ENCODE results near the gene PIK3R6. TPM values are rescaled to one million over a fixed set of nuclear protein-coding genes. Genes with fewer than 3 reads are reported as not detected.
A peak's percentile ranks its signal among the peaks of the same experiment; 100 is the strongest.

Gene PIK3R6
- total RNA-seq, 4 donors from 2014 or later = 0.22 to 2.5 (median 0.35) TPM

DNA sequence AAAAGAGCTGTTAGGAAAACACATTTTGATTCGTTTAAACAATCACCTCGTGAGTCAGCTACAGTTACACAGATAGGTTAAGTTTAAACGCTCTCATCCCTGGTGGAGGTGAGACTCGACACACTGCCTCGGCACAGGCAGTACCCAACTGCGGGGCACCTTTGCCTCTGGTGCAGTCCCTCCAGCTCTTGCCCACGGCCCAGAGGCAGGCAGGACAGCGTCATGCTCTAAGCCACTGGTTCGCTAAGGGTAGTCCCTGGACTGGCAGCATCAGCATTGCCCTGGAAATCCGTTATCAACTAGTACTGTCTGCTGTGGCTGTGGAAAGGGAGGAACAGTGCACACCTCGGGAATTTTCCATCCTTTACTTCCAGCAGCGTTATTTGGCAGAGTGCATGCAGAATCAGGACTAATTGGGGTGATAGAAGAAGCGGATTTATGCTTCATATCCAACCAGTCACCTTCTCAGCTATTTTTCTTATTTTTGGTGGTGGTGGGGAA is 3.7 kb upstream of the PIK3R6 start:
- no peak for DNase-seq
- no peak overlapping the region for H3K4me3 ChIP-seq
- TF ChIP-seq, protein P1, sequence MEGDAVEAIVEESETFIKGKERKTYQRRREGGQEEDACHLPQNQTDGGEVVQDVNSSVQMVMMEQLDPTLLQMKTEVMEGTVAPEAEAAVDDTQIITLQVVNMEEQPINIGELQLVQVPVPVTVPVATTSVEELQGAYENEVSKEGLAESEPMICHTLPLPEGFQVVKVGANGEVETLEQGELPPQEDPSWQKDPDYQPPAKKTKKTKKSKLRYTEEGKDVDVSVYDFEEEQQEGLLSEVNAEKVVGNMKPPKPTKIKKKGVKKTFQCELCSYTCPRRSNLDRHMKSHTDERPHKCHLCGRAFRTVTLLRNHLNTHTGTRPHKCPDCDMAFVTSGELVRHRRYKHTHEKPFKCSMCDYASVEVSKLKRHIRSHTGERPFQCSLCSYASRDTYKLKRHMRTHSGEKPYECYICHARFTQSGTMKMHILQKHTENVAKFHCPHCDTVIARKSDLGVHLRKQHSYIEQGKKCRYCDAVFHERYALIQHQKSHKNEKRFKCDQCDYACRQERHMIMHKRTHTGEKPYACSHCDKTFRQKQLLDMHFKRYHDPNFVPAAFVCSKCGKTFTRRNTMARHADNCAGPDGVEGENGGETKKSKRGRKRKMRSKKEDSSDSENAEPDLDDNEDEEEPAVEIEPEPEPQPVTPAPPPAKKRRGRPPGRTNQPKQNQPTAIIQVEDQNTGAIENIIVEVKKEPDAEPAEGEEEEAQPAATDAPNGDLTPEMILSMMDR (IDR thresholded peaks at IDR 0.05) = no peak
- no peak for TF ChIP-seq POLR2A (IDR thresholded peaks at IDR 0.05)
- H3K27me3 ChIP-seq = peaks cover 0 to 54% (median 0%) of the 10 kb centered on the region in 4 donors
- intact Hi-C loops (cut with DNase I) = no loop called here
- peaks cover 0 to 13% (median 0%) of the 10 kb centered on the region in 3 donors for H3K4me1 ChIP-seq
- H3K9me3 ChIP-seq = no peaks in the 10 kb centered on the region
- H3K27ac ChIP-seq = no peak overlapping the region
- H3K36me3 ChIP-seq = no peaks in the 10 kb centered on the region
- WGBS, 2 donors = 64 to 81% methylated on average over 8 to 10 of the region's 13 CpGs

DNA sequence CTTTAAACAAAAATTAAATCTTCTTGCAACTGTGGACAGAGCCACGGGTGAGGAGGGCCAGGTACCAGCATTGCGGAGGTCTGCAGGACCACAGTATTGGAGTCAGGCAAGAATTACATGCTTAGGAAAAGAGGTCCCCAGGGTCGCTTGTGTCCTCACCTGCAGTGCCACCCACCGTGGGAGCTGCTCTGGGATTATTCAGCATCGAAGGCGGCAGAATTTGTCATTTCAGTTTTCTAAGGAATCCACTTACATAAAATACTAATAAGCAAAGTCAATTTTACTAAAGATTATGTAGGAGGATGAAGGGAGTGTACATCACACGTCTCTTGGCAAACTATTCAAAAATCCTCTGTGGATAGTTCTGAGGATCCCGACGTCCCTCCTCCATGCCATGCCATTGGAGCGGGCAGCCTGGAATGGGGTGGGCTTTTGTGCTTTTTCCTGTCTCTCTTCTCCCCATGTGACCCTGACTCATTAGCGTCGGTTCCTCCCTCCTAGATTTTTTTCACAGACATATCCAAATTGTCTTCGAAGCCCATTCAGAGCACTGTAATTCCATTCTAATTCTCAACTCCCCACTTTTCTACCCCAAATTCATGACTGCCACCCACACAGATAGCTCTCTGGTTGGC is 3.0 kb upstream of the PIK3R6 start:
- Histone ChIP-seq H3K9me3 (no peaks in the 10 kb centered on the region), H3K36me3 (no peaks in the 10 kb centered on the region), H3K4me3 (no peak overlapping the region), H3K27me3 (peaks cover 0 to 53% (median 0%) of the 10 kb centered on the region in 4 donors), H3K27ac (no peak overlapping the region), H3K4me1 (peaks cover 0 to 13% (median 0%) of the 10 kb centered on the region in 3 donors)
- 80 to 81% methylated on average over 9 to 13 of the region's 13 CpGs for WGBS, 2 donors
- no peak for DNase-seq
- TF ChIP-seq POLR2A (IDR thresholded peaks at IDR 0.05) = no peak
- TF ChIP-seq, protein P1 (IDR thresholded peaks at IDR 0.05) = no peak
- intact Hi-C loops (cut with DNase I) = no loop called here

GRCh38 chr17:8869114-8869815 is 1.8 kb upstream of the PIK3R6 start:
- intact Hi-C loops (cut with DNase I) = no loop called here
- Histone ChIP-seq H3K27ac (no peak overlapping the region), H3K27me3 (peaks cover 0 to 45% (median 0%) of the 10 kb centered on the region in 4 donors), H3K9me3 (no peaks in the 10 kb centered on the region), H3K4me3 (no peak overlapping the region), H3K4me1 (peaks cover 0 to 13% (median 0%) of the 10 kb centered on the region in 3 donors), H3K36me3 (no peaks in the 10 kb centered on the region)
- no peak for TF ChIP-seq POLR2A (IDR thresholded peaks at IDR 0.05)
- DNase-seq = no peak
- 65 to 75% methylated on average over 9 to 11 of the region's 11 CpGs for WGBS, 2 donors

DNA sequence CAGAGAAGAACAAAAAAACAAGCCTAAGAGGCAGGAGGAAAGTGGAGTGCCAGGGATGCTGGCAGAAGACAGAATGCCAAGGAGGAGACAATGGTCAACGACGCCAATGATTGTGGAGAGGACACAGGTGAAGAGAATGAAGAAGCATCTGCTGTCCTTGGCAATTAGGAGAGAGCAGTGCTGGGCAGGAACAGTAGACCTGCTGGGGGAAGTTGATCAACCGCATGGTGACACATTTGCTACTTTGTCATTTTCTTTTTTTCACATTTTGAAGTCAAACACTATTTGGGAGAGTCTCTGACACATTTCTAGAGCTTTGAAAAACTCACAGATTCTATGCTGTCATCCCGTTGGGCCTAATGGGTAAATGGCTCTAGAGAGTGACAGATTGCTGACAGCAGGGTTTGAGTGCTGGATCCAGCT is 1.1 kb upstream of the PIK3R6 start:
- no peak overlapping the region for H3K4me3 ChIP-seq
- no peaks in the 10 kb centered on the region for H3K9me3 ChIP-seq
- WGBS, 2 donors = 64 to 73% methylated on average over 4 of the region's 4 CpGs
- H3K36me3 ChIP-seq = no peaks in the 10 kb centered on the region
- no peak for DNase-seq
- TF ChIP-seq, protein P1 (IDR thresholded peaks at IDR 0.05) = no peak
- no peak for TF ChIP-seq POLR2A (IDR thresholded peaks at IDR 0.05)
- H3K27me3 ChIP-seq = peaks cover 0 to 37% (median 0%) of the 10 kb centered on the region in 4 donors
- H3K27ac ChIP-seq = no peak overlapping the region
- intact Hi-C loops (cut with DNase I) = no loop called here
- peaks cover 0 to 9% (median 0%) of the 10 kb centered on the region in 3 donors for H3K4me1 ChIP-seq

- peak overlapping the region in 1 of 4 donors; percentile 2 for H3K27ac ChIP-seq
- no peak for DNase-seq
- H3K9me3 ChIP-seq = no peaks in the 10 kb centered on the region
- peaks cover 0 to 35% (median 0%) of the 10 kb centered on the region in 4 donors for H3K27me3 ChIP-seq
- no peak overlapping the region for H3K4me3 ChIP-seq
- no peaks in the 10 kb centered on the region for H3K36me3 ChIP-seq
- H3K4me1 ChIP-seq = peaks cover 0 to 4% (median 0%) of the 10 kb centered on the region in 3 donors
- 96 to 100% methylated on average over 1 of the region's 1 CpG for WGBS, 2 donors
- intact Hi-C loops (cut with DNase I) = no loop called here
- TF ChIP-seq, protein P1 (IDR thresholded peaks at IDR 0.05) = no peak
- TF ChIP-seq POLR2A (IDR thresholded peaks at IDR 0.05) = no peak
Measured at GRCh38 chr17:8868092-8868491, 618 bp upstream of the PIK3R6 start.

Data from esophagus squamous epithelium (tissue), 5 donors.